Kidney epithelial cell (primary cell): Measurements from ENCODE around the gene NPS. TPM values are rescaled to one million over a fixed set of nuclear protein-coding genes. Genes with fewer than 3 reads are reported as not detected.

ENCODE experiments used
- DNase-seq: peaks from one replicate; pipeline ENCODE4 v3.0.0-alpha.2; 2010; ENCODE audit warnings: low read depth
- H3K27me3 ChIP-seq: 2 replicates; pipeline ENCODE4 v1.6.0; 2011; ENCODE audit warnings: low read length; ENCODE audit not compliant: control insufficient read depth, insufficient read depth
- H3K36me3 ChIP-seq: 2 replicates; pipeline ENCODE4 v1.5.1; 2011; ENCODE audit warnings: low read length; ENCODE audit not compliant: control insufficient read depth, insufficient read depth
- H3K4me3 ChIP-seq: 2 replicates; pipeline ENCODE4 v1.5.1; 2011; ENCODE audit warnings: low read depth, mild to moderate bottlenecking, control low read depth, low read length
- CTCF ChIP-seq: IDR thresholded peaks from 2 replicates; pipeline ENCODE4 v1.5.1; 2011; ENCODE audit warnings: mild to moderate bottlenecking, moderate library complexity, low read length, control low read depth, inconsistent platforms; ENCODE audit not compliant: insufficient read depth, poor library complexity, severe bottlenecking
- total RNA-seq: library from RNA; depleted of rRNA; stranded (reverse); fragments of >200 nt; gene quantifications from 2 replicates; pipeline ENCODE4 v1.2.3, GENCODE V29; 2015

NPS gene
- total RNA-seq, 1 donor from 2014 or later = not detected

- H3K36me3 ChIP-seq = no peaks in the 10 kb centered on the region
- DNase-seq = no peak
- no peak overlapping the region for H3K4me3 ChIP-seq
- H3K27me3 ChIP-seq = no peaks in the 10 kb centered on the region
- no peak for TF ChIP-seq CTCF
Measured at GRCh38 chr10:127571386-127571785, 22.3 kb downstream of the NPS start.

GRCh38 chr10:127576051-127576450 lies 26.9 kb downstream of the NPS start:
- TF ChIP-seq CTCF = no peak
- H3K36me3 ChIP-seq = no peaks in the 10 kb centered on the region
- DNase-seq = no peak
- no peaks in the 10 kb centered on the region for H3K27me3 ChIP-seq
- H3K4me3 ChIP-seq = no peak overlapping the region

- Histone ChIP-seq H3K36me3 (no peaks in the 10 kb centered on the region), H3K4me3 (no peak overlapping the region), H3K27me3 (no peaks in the 10 kb centered on the region)
- no peak for DNase-seq
- no peak for TF ChIP-seq CTCF
Measured at GRCh38 chr10:127576740-127577161, 27.6 kb downstream of the NPS start.

GRCh38 chr10:127577376-127578258 lies 28.5 kb downstream of the NPS start:
- TF ChIP-seq CTCF = no peak
- DNase-seq = no peak
- H3K36me3 ChIP-seq = no peaks in the 10 kb centered on the region
- no peak overlapping the region for H3K4me3 ChIP-seq
- no peaks in the 10 kb centered on the region for H3K27me3 ChIP-seq

GRCh38 chr10:127578259-127578960 lies 29.3 kb downstream of the NPS start:
- TF ChIP-seq CTCF = no peak
- DNase-seq = no peak
- Histone ChIP-seq H3K36me3 (no peaks in the 10 kb centered on the region), H3K4me3 (no peak overlapping the region), H3K27me3 (no peaks in the 10 kb centered on the region)
